NCI-H2107 (cell line): ENCODE data around the gene DCST1.
A peak's percentile ranks its signal among the peaks of the same experiment; 100 is the strongest.

ENCODE experiments used
- DNase-seq: peaks from one replicate; lab custom pipeline; 2025; lab: John Stamatoyannopoulos, UW

Gene DCST1

GRCh38 chr1:155052439-155053395 is 19.1 kb downstream of the DCST1 start:
- peak; percentile 38 for DNase-seq

- DNase-seq: no peak
Measured at GRCh38 chr1:155053531-155054105, 20.0 kb downstream of the DCST1 start.

GRCh38 chr1:155057104-155057503 is 23.5 kb downstream of the DCST1 start:
- no peak for DNase-seq

GRCh38 chr1:155057788-155058211 is 24.2 kb downstream of the DCST1 start:
- no peak for DNase-seq

DNA sequence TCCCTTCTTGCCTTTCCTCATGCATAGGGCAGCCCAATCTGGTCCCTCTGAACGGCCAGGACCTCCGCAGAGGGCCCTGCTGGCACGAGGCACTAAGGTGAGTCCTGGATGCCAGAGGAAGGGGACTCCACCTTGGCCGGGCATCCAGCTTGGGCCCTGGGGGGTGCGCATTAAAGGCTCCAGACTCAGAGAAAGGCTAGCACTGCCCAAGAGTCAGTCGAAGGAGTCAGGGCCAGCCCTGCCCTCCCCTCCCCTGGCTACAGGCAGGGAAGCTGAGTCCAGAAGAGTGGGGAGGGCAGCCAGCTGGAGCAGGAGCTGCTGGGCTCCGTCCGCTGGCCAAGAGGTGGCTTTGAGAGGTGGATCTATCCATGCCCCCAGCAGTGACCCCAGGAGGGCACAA is 27.1 kb downstream of the DCST1 start:
- no peak for DNase-seq

DNA sequence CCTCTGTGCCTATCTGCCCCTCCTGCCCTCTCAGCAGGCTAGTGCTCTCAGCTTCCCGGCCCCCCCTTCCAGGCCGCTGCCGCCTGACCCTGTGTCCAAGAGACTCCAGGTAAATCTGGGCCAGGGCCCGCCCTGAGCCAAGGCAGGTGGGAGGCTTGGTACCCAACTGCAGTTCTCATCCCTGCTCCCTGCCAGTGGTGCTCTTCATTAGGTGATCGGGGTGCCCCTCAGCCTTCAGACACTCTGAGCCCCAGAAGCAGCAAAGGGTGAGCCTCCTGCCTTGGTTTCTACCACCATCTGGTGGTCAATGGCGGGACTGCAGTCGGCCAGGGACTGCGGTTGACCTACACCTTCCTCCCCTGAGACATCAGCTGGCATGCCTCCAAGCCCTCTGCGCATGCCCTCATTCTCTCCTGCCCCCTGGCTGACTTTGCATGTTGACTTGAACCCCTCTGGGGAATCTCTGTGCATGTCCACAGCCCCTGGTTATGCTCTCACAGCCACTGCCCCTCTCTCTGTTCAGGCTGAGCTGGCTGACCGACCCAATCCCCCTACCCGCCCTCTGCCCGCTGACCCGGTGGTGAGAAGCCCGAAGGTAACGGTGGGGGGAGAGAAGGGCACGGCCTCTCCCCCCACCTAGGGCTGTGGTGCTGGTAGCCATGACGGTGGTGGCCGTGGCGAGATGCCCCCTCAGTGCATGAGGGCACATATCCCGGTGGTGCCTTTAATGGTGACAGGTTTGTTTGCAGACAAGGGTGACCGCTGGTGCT is 27.9 kb downstream of the DCST1 start:
- DNase-seq: peak; percentile 94

- DNase-seq: no peak
Measured at GRCh38 chr1:155062151-155062686, 28.6 kb downstream of the DCST1 start.

- peak; percentile 45 for DNase-seq
Measured at GRCh38 chr1:155062702-155063411, 29.2 kb downstream of the DCST1 start.

- no peak for DNase-seq
Measured at GRCh38 chr1:155063550-155064110, 30.0 kb downstream of the DCST1 start, which contains the start of gene EFNA4. Gene EFNA4 (plus strand): TSS chr1:155063740. CDS start chr1:155063824, 84 bp downstream.

GRCh38 chr1:155064111-155064831 is 30.6 kb downstream of the DCST1 start:
- no peak for DNase-seq

GRCh38 chr1:155064832-155065429 is 31.3 kb downstream of the DCST1 start:
- no peak for DNase-seq

- no peak for DNase-seq
Measured at GRCh38 chr1:155066777-155067176, 33.2 kb downstream of the DCST1 start.

- no peak for DNase-seq
Measured at GRCh38 chr1:155068599-155068998, 35.0 kb downstream of the DCST1 start.

DNA sequence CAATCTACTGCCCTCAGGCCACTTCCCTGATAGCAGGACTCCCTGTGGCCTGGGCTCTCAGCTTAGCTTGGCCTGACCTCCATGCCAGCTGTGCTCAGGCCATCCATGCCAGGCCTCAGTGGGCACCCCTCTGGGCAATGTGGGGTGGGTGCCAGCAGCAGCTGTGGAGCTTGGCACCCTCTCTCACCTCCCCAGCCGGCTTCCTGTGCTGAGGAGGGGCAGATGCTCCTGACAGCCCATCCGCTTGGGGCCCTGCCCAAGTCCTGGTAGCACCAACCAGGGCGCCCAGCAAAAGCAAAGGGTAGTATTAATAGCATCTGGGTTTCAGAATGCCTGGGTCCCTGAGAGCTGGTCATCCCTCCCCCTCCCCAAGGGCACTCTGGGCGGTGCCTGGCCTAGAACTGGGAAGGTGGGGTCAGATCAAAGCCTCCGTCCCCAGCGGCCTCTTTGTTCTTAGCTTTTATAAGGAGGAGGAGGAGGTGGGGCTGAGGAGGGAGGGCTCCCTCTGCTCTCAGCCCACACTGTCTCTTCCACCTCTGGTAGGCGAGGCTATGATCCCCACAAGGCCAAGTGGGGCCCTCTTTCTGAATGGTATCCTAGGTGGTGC is 36.0 kb downstream of the DCST1 start:
- no peak for DNase-seq

- no peak for DNase-seq
Measured at GRCh38 chr1:155070158-155070621, 36.6 kb downstream of the DCST1 start.

DNA sequence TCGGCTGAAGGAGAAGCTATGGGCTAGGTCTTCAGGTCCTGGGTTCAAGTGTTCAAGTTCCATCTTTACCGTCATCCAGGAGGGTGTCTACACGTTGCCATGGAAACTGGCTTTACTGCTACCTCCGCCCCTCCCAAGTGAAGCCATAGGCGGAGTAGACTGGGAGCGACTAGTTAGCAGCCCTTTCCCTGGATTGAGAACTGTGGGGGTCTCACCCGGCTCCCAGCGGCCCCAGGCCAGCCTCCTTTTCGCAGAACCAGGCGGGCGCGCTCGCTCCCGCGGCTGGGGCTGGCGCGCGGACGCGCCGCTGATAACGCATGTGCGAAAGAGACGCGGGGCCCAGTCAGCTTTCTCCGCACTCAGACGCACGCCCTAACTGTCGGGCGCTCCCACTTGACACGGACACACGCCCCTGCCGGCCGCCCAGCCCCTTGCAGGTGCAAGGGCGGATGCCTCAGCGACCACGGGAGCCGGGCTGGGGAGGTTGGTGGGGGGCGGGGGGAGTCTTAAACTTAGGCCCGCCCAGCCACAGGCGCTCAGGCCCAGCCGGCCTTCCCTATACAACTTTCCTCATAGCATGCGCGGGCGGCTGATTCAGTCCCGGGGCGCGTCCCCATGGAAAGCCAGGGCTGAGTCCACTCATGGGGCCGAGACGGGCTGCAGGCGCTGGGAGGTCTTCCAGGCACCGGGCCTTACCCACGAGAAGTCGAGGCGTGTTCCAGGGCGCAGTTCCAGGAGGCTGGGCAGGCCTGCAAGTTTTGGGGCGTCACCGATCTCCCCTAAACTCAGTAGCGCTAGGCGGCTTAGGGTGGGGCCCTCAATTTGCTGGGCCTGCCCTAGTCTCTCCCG is 37.3 kb downstream of the DCST1 start:
- peak; percentile 33 for DNase-seq

- DNase-seq: no peak
Measured at GRCh38 chr1:155071701-155072100, 38.1 kb downstream of the DCST1 start.

DNA sequence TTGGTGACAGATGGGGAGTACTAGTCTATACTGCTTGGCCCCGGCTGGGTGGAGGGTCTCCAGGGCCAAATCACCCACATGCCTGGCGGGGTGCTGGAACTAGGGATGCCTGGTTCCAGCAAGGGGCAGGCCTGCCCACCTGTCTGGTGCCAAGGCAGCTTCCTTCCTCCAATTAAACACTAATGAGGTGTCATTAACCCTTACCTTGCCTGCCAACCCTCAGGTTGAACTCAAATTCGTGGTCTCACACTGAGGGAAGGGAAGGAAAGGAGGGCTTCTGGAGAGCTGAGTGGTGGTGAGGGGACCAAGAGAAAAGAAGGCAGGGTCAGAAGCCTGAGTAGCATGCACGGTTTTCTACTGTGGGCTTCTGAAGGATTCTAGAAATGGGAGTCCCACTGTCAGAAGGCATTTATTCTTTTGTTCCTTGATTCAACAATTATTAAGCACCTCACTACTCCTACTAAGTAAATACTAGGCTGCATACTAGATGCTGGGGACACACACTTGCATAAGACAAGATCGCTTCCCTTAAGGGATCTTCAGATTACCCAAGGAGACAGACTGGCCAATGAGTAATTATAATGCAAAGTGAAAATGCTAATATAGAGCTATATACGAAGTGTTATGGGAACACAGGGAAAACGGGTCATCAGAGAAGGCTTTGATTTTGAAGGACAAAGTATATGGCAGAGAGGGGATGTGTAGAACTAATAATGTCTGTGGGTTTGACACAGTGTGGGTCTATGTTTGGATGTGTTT is 39.1 kb downstream of the DCST1 start:
- DNase-seq: no peak
